ENCODE results near the gene SLC35A5.
A peak's percentile ranks its signal among the peaks of the same experiment; 100 is the strongest.

Gene SLC35A5

GRCh38 chr3:112579232-112579631 lies 17.4 kb downstream of the SLC35A5 start:
- DNase-seq, result no peak

- DNase-seq, result no peak
These were observed 17.9 kb downstream of the SLC35A5 start for GRCh38 chr3:112579697-112580096.

- peak; percentile 58 to 61 for DNase-seq
These were observed 20.5 kb downstream of the SLC35A5 start for GRCh38 chr3:112582244-112582874.

- DNase-seq, result no peak
These were observed 21.3 kb downstream of the SLC35A5 start for GRCh38 chr3:112583105-112583504.

- no peak for DNase-seq
These were observed 23.9 kb downstream of the SLC35A5 start for GRCh38 chr3:112585782-112586181.

GRCh38 chr3:112587336-112587735 lies 25.5 kb downstream of the SLC35A5 start:
- DNase-seq, result no peak

- DNase-seq, result no peak
These were observed 31.4 kb downstream of the SLC35A5 start for GRCh38 chr3:112593258-112593657.

- no peak for DNase-seq
These were observed 33.0 kb downstream of the SLC35A5 start for GRCh38 chr3:112594856-112595255.

- DNase-seq, result no peak
These were observed 36.1 kb downstream of the SLC35A5 start for GRCh38 chr3:112597945-112598344.

GRCh38 chr3:112598731-112599130 lies 36.9 kb downstream of the SLC35A5 start:
- DNase-seq, result no peak

GRCh38 chr3:112602217-112602838 lies 40.5 kb downstream of the SLC35A5 start:
- no peak for DNase-seq

GRCh38 chr3:112604536-112604935 lies 42.7 kb downstream of the SLC35A5 start:
- DNase-seq, result no peak

- no peak for DNase-seq
These were observed 43.4 kb downstream of the SLC35A5 start for GRCh38 chr3:112605285-112605684.

GRCh38 chr3:112606098-112606497 lies 44.3 kb downstream of the SLC35A5 start:
- DNase-seq, result no peak

GRCh38 chr3:112607863-112608262 lies 46.0 kb downstream of the SLC35A5 start:
- DNase-seq, result no peak

GRCh38 chr3:112610121-112610520 lies 48.3 kb downstream of the SLC35A5 start:
- no peak for DNase-seq

GRCh38 chr3:112611752-112612515 lies 50.1 kb downstream of the SLC35A5 start:
- no peak for DNase-seq

GRCh38 chr3:112615989-112616731 lies 54.3 kb downstream of the SLC35A5 start:
- peak in 1 of 2 experiments; percentile 15 for DNase-seq

- no peak for DNase-seq
These were observed 55.4 kb downstream of the SLC35A5 start for GRCh38 chr3:112617285-112617684.

- DNase-seq, result no peak
These were observed 57.5 kb downstream of the SLC35A5 start for GRCh38 chr3:112619295-112619694.

- DNase-seq, result no peak
These were observed 61.4 kb downstream of the SLC35A5 start for GRCh38 chr3:112623213-112623612.

- DNase-seq, result no peak
These were observed 61.9 kb downstream of the SLC35A5 start for GRCh38 chr3:112623717-112624116.

GRCh38 chr3:112627419-112627818 lies 65.6 kb downstream of the SLC35A5 start:
- peak; percentile 57 to 80 for DNase-seq

All from NCI-H446 (cell line).